Lower lobe of right lung (tissue), 2 donors: ENCODE data around the gene PLK5. TPM values are rescaled to one million over a fixed set of nuclear protein-coding genes. Genes with fewer than 3 reads are reported as not detected.
"Not testable (repeated sequence)": the region's sequence is repeated elsewhere in the genome, so short reads cannot be mapped to it uniquely, and the experiment has no call there.

Experiments used
- ATAC-seq, 2 donors: fragments of 200-7000 bp; cut with Tn5 transposase; one replicate each; pipeline ENCODE4 v1.9.1; 2020 to 2022; ENCODE audit warnings: mild to moderate bottlenecking in 2 of 2, moderate library complexity in 2 of 2
- DNase-seq: peaks from one replicate; pipeline ENCODE4 v3.0.0-alpha.2; 2020
- H3K27ac ChIP-seq: fragments of 200-600 bp; one replicate; pipeline ENCODE4 v1.8.0; 2022
- H3K27me3 ChIP-seq: fragments of 200-600 bp; one replicate; pipeline ENCODE4 v1.8.0; 2022; ENCODE audit warnings: low read depth
- H3K36me3 ChIP-seq: fragments of 200-600 bp; one replicate; pipeline ENCODE4 v1.8.0; 2022; ENCODE audit warnings: mild to moderate bottlenecking
- H3K4me1 ChIP-seq: fragments of 200-600 bp; one replicate; pipeline ENCODE4 v1.8.0; 2022
- H3K4me3 ChIP-seq: fragments of 200-600 bp; one replicate; pipeline ENCODE4 v1.8.0; 2022; ENCODE audit warnings: mild to moderate bottlenecking
- H3K9me3 ChIP-seq: fragments of 200-600 bp; one replicate; pipeline ENCODE4 v1.8.0; 2022
- intact Hi-C: fragments of 100-400 bp; cut with DNase I; formaldehyde crosslinking; loops from one replicate; pipeline ENCODE4 v1.11.0; 2022
- total RNA-seq: library from RNA; stranded (reverse); fragmentation: NEBNext Ultra II Directional; extraction: Animal tissue kit (Norgen Biotek cat#: 25700); gene quantifications from one replicate; pipeline ENCODE4 v1.2.1, GENCODE V29; 2021
- TF ChIP-seq, protein P1 (sequence below): fragments of 200-600 bp; IDR thresholded peaks from one replicate; pipeline ENCODE4 v1.8.0; 2022; ENCODE audit warnings: antibody characterized with exemption, mild to moderate bottlenecking
- donor health status: DM: no; HTN: yes; CAD: no; lungs with severe emphysema.

PLK5 gene
- total RNA-seq, 1 donor from 2014 or later: not detected

DNA sequence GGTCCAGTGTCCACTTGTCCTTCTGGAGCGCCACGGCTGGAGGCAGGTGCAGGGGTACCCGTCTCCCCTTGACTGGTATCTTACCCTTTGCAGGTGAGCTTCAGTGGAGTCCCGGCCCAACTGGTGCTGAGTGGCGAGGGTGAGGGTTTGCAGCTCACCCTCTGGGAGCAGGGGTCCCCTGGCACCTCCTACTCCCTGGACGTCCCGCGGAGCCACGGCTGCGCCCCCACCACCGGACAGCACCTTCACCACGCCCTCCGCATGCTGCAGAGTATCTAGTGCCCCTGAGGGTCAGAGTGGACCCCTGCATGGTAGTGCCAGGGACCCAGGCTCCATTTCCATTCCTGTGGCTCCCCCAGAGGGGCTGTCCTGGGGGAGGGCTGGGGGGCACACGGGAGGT is 11.1 kb downstream of the PLK5 start:
- DNase-seq: no peak

DNA sequence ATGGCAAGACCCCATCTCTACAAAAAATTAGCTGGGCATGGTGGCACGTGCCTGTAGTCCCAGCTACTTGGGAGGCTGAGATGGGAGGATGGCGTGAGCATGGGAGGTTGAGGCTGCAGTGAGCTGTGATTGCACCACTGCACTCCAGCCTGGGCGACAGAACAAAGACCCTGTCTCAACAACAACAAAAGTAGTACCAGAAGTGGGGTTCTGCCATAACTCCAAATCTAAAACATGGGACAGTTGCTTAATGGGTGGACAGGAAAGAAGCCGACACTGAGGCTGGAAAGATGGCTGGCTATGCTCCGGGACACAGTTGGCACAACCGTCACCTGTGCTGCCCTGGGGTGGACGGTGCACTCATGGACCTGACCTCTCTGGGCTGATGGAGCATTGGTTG is 11.8 kb downstream of the PLK5 start:
- H3K4me1 ChIP-seq, intact Hi-C loops, H3K9me3 ChIP-seq, H3K27ac ChIP-seq, H3K4me3 ChIP-seq, ATAC-seq, DNase-seq, H3K36me3 ChIP-seq: not testable (repeated sequence)
- H3K27me3 ChIP-seq: peaks cover 34% of the 10 kb centered on the region

More for the DNA sequence above, 11.1 kb downstream of the PLK5 start:
- TF ChIP-seq, protein P1, sequence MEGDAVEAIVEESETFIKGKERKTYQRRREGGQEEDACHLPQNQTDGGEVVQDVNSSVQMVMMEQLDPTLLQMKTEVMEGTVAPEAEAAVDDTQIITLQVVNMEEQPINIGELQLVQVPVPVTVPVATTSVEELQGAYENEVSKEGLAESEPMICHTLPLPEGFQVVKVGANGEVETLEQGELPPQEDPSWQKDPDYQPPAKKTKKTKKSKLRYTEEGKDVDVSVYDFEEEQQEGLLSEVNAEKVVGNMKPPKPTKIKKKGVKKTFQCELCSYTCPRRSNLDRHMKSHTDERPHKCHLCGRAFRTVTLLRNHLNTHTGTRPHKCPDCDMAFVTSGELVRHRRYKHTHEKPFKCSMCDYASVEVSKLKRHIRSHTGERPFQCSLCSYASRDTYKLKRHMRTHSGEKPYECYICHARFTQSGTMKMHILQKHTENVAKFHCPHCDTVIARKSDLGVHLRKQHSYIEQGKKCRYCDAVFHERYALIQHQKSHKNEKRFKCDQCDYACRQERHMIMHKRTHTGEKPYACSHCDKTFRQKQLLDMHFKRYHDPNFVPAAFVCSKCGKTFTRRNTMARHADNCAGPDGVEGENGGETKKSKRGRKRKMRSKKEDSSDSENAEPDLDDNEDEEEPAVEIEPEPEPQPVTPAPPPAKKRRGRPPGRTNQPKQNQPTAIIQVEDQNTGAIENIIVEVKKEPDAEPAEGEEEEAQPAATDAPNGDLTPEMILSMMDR: no peak
- no peak overlapping the region for H3K27ac ChIP-seq
- H3K27me3 ChIP-seq: peaks cover 27% of the 10 kb centered on the region
- no peaks in the 10 kb centered on the region for H3K4me1 ChIP-seq
- H3K4me3 ChIP-seq: no peak overlapping the region
- ATAC-seq: no peak
- intact Hi-C loops: no loop called here
- H3K36me3 ChIP-seq: no peaks in the 10 kb centered on the region
- no peaks in the 10 kb centered on the region for H3K9me3 ChIP-seq

DNA sequence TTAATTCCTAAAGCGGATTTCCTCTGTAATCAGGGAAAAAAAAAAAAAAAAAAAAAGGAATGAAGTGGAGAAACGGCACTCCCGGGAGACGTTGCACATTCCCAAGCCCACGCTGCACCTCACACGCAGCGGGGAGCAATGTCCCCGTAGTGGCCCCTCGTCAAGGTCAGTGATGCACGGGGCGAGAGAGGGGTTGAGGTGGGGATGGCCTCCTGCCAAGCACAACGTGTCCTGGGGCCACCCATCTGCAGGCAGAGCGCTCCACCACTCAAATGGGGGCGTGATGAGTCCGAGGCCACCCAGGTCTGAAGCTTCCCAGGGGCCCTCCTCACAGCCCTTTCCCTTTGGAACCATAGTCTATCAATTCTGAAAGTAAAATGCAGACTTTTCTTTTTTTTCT is 15.1 kb downstream of the PLK5 start:
- intact Hi-C loops: no loop called here
- no peaks in the 10 kb centered on the region for H3K36me3 ChIP-seq
- DNase-seq (no peak), ATAC-seq (no peak)
- TF ChIP-seq, protein P1: no peak
- peaks cover 42% of the 10 kb centered on the region for H3K27me3 ChIP-seq
- no peaks in the 10 kb centered on the region for H3K4me1 ChIP-seq
- no peak overlapping the region for H3K27ac ChIP-seq
- no peaks in the 10 kb centered on the region for H3K9me3 ChIP-seq
- H3K4me3 ChIP-seq: no peak overlapping the region

DNA sequence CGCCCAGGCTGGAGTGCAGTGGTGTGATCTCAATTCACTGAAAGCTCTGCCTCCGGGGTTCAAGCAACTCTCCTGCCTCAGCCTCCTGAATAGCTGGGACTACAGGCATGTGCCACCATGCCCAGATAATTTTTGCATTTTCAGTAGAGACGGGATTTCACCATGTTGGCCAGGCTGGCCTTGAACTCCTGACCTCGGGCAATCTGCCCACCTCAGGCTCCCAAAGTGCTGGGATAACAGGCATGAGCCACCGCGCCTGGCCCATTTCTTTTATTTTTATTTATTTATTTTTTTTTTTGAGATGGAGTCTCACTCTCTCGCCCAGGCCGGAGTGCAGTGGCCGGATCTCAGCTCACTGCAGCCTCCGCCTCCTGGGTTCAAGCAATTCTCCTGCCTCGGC is 15.9 kb downstream of the PLK5 start:
- H3K27me3 ChIP-seq: peaks cover 42% of the 10 kb centered on the region
- not testable (repeated sequence) for H3K4me3 ChIP-seq, H3K9me3 ChIP-seq, ATAC-seq, H3K4me1 ChIP-seq, H3K27ac ChIP-seq, DNase-seq, H3K36me3 ChIP-seq
- intact Hi-C loops: loop anchor here (10.0 kb wide), 1 partner anchor 135 kb away; no protein-coding TSS in a partner anchor

DNA sequence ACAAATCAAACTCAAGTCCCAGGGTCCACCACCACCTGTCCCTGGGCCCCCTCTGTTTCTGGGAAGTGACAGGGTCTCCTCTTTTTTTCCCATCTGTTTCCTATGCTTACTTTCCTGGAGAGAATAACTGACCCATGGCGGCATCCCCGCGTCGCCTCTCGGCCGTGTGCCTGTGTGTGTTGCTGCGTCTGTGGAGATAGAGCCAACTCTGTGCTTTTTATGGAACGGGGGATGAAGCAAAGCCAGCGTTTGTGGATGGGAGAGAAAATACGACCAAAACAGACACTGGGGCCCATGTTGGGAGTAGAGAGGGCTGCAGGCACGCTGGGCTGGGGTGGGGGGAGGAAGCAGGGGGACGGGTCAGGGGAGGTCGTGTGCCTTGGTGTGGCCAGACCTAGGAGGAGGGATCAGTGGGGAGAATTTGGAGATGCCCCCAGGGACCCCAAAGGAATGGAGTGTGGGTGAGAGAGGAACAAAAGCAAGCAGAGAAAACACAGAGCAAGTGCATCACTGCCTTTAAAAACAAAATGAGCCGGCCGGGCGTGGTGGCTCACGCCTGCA is 16.6 kb downstream of the PLK5 start:
- H3K4me3 ChIP-seq: no peak overlapping the region
- no peaks in the 10 kb centered on the region for H3K9me3 ChIP-seq
- no peaks in the 10 kb centered on the region for H3K36me3 ChIP-seq
- ATAC-seq: no peak
- peaks cover 42% of the 10 kb centered on the region for H3K27me3 ChIP-seq
- H3K27ac ChIP-seq: no peak overlapping the region
- intact Hi-C loops: loop anchor here (10.0 kb wide), 1 partner anchor 134 kb away; no protein-coding TSS in a partner anchor
- TF ChIP-seq, protein P1: no peak
- no peak for DNase-seq
- H3K4me1 ChIP-seq: no peaks in the 10 kb centered on the region

DNA sequence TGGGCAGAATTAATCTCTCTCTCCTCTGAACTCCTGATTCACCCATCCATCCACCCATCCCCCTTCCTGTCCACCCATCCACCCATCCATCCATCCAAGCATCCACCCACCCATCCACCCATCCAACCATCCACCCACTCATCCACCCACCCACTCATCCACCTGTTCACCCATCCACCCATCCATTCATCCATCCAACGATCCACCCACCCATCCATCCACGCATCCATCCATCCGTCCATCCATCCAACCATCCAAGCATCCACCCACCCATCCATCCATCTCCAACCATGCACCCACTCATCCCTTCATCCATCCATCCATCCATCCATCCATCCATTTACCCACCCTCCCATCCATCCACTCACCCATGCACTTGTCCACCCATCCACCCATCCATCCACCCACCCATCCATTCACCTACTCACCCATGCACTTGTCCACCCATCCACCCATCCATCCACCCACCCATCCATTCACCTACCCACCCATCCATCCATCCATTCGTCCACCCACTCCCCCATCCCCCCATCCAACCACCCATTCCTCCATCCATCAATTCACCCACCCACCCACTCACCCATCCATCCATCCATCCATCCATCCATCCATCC is 25.6 kb downstream of the PLK5 start:
- no peak for ATAC-seq

More for the DNA sequence above, 25.6 kb downstream of the PLK5 start:
- DNase-seq: no peak
- no peak overlapping the region for H3K4me3 ChIP-seq
- no peaks in the 10 kb centered on the region for H3K9me3 ChIP-seq
- no peaks in the 10 kb centered on the region for H3K36me3 ChIP-seq
- H3K4me1 ChIP-seq: peaks cover 5% of the 10 kb centered on the region
- H3K27ac ChIP-seq: no peak overlapping the region
- intact Hi-C loops: loop anchor here (10.0 kb wide), 1 partner anchor 125 kb away; no protein-coding TSS in a partner anchor
- peaks cover 9% of the 10 kb centered on the region for H3K27me3 ChIP-seq
- TF ChIP-seq, protein P1: no peak
